ENCODE measurements around the gene TSPAN11. TPM values are rescaled to one million over a fixed set of nuclear protein-coding genes. Genes with fewer than 3 reads are reported as not detected.

Gene TSPAN11
- polyA plus RNA-seq, 2 of the 4 experiments (the other 2 are of a cell fraction): 0.01 to 0.06 TPM

GRCh38 chr12:31031951-31032335 is 105.4 kb downstream of the TSPAN11 start (continued):
- TF ChIP-seq, protein P1, sequence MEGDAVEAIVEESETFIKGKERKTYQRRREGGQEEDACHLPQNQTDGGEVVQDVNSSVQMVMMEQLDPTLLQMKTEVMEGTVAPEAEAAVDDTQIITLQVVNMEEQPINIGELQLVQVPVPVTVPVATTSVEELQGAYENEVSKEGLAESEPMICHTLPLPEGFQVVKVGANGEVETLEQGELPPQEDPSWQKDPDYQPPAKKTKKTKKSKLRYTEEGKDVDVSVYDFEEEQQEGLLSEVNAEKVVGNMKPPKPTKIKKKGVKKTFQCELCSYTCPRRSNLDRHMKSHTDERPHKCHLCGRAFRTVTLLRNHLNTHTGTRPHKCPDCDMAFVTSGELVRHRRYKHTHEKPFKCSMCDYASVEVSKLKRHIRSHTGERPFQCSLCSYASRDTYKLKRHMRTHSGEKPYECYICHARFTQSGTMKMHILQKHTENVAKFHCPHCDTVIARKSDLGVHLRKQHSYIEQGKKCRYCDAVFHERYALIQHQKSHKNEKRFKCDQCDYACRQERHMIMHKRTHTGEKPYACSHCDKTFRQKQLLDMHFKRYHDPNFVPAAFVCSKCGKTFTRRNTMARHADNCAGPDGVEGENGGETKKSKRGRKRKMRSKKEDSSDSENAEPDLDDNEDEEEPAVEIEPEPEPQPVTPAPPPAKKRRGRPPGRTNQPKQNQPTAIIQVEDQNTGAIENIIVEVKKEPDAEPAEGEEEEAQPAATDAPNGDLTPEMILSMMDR (IDR thresholded peaks at IDR 0.05): no peak

DNA sequence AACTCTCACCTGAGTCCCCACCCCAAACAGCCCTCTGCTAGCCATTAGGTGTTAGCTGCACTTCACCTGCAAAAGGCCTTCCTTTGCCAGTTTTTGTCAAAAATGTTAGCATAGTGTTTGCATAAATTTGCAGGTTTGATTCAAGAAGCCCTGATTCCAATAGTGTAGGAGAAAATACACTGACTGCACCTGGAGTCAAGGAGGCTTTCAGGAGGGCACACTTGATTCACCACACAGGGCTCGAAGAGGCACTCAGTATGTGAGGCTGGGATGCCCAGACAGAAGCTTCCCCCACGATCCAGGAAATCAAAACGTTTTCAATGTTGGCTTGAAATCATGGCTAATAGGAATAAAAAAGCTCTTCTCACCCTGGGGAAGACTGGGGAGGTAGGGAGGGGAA is 106.6 kb downstream of the TSPAN11 start:
- Histone ChIP-seq H3K27ac (no peak overlapping the region), H3K4me3 (no peak overlapping the region), H3K4me1 (peaks cover 10% of the 10 kb centered on the region; the same call in 1 of the 3 replicates), H3K4me2 (no peak overlapping the region), H3K9me3 (no peaks in the 10 kb centered on the region)
- WGBS (ENCODE audit: missing lambda C conversion rate): 40% methylated on average over 3 of the region's 3 CpGs
- ATAC-seq (no peak), DNase-seq (ENCODE audit: low read depth in 1 of 2, low spot score in 1 of 2) (no peak), FAIRE-seq (no peak)
- TF ChIP-seq TFCP2L1 (CRISPR knock-in tag; IDR thresholded peaks at IDR 0.05) (no peak), FOXS1 (CRISPR knock-in tag; IDR thresholded peaks at IDR 0.05) (no peak)
- ChIA-PET CTCF (interaction anchor here (0.9 kb wide), 1 partner anchor 182 kb away, joined by 3 read pairs; no protein-coding TSS in a partner anchor), POLR2A (no interaction called here)

DNA sequence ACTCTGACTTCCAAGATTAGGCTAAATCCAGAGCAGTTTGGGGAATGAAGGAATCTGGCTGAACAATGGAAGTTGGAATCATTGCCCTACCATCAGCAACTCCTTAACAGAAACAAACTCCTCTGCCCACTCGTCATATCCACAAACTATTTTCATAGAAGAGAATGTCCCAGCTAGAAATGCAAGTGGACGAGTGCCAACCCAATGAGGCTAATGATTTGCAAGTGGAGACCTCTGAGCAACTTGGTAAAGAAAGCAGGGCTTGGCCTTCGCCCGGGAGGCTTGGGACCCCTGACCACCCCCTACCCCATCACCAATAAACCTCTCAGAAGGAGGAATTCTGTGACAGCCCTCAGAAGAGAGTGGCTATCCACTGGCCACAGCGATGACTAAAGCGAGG is 107.1 kb downstream of the TSPAN11 start:
- CTCF ChIA-PET: interaction anchor here (0.9 to 1.3 kb wide), 2 partner anchors 183 kb away, joined by 3 read pairs; no protein-coding TSS in a partner anchor
- H3K27ac ChIP-seq: no peak overlapping the region
- no peak overlapping the region for H3K4me3 ChIP-seq
- H3K9me3 ChIP-seq: no peaks in the 10 kb centered on the region
- ATAC-seq (no peak), DNase-seq (ENCODE audit: low read depth in 1 of 2, low spot score in 1 of 2) (no peak), FAIRE-seq (no peak)
- no peak overlapping the region for H3K4me2 ChIP-seq
- POLR2A ChIA-PET: no interaction called here
- WGBS (ENCODE audit: missing lambda C conversion rate): 79% methylated on average over 6 of the region's 6 CpGs
- H3K4me1 ChIP-seq: peaks cover 10% of the 10 kb centered on the region; the same call in 1 of the 3 replicates
- TF ChIP-seq KDM5A (IDR thresholded peaks at IDR 0.05) (no peak), POLR2AphosphoS2 (conservative IDR thresholded peaks at IDR 0.05; ENCODE audit: low read length) (no peak), RCOR1 (IDR thresholded peaks at IDR 0.05; ENCODE audit: low read depth, low read length) (no peak), ZNF302 (CRISPR knock-in tag; IDR thresholded peaks at IDR 0.05) (no peak), NR3C1 (IDR thresholded peaks at IDR 0.05) (no peak), E2F6 (IDR thresholded peaks at IDR 0.05; ENCODE audit: borderline replicate concordance, low read depth) (no peak), RARB (CRISPR knock-in tag; IDR thresholded peaks at IDR 0.05) (no peak), ZSCAN20 (CRISPR knock-in tag; IDR thresholded peaks at IDR 0.05) (no peak), KDM1A (IDR thresholded peaks at IDR 0.05; ENCODE audit: low read depth) (no peak), HES2 (IDR thresholded peaks at IDR 0.05) (no peak)
- TF ChIP-seq, protein P2, sequence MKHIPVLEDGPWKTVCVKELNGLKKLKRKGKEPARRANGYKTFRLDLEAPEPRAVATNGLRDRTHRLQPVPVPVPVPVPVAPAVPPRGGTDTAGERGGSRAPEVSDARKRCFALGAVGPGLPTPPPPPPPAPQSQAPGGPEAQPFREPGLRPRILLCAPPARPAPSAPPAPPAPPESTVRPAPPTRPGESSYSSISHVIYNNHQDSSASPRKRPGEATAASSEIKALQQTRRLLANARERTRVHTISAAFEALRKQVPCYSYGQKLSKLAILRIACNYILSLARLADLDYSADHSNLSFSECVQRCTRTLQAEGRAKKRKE (CRISPR knock-in tag; IDR thresholded peaks at IDR 0.05; ENCODE audit: low read depth): no peak
- TF ChIP-seq, protein P1 (IDR thresholded peaks at IDR 0.05): no peak

GRCh38 chr12:31034372-31034771 is 107.8 kb downstream of the TSPAN11 start:
- H3K4me3 ChIP-seq: no peak overlapping the region
- WGBS (ENCODE audit: missing lambda C conversion rate): 44% methylated on average over 3 of the region's 3 CpGs
- POLR2A ChIA-PET: no interaction called here
- CTCF ChIA-PET: interaction anchor here (1.3 kb wide), 1 partner anchor 184 kb away, joined by 3 read pairs; no protein-coding TSS in a partner anchor
- ATAC-seq (no peak), DNase-seq (ENCODE audit: low read depth in 1 of 2, low spot score in 1 of 2) (no peak), FAIRE-seq (no peak)
- no peak overlapping the region for H3K4me2 ChIP-seq
- no peak overlapping the region for H3K27ac ChIP-seq
- H3K9me3 ChIP-seq: no peaks in the 10 kb centered on the region
- H3K4me1 ChIP-seq: peaks cover 10% of the 10 kb centered on the region; the same call in 1 of the 3 replicates
- TF ChIP-seq SMC3 (IDR thresholded peaks at IDR 0.05): no peak
- TF ChIP-seq MAZ (IDR thresholded peaks at IDR 0.05; ENCODE audit: borderline replicate concordance, low read depth, low read length): no peak
- no peak for TF ChIP-seq ZC3H11A (IDR thresholded peaks at IDR 0.05)
- no peak for TF ChIP-seq FOSB (CRISPR knock-in tag; IDR thresholded peaks at IDR 0.05)
- TF ChIP-seq MAFK (IDR thresholded peaks at IDR 0.05; ENCODE audit: partially characterized antibody): no peak
- TF ChIP-seq NPAS2 (CRISPR knock-in tag; IDR thresholded peaks at IDR 0.05; ENCODE audit: borderline replicate concordance): no peak
- TF ChIP-seq RARB (CRISPR knock-in tag; IDR thresholded peaks at IDR 0.05): no peak
- no peak for TF ChIP-seq CEBPB (IDR thresholded peaks at IDR 0.05)
- TF ChIP-seq CBX8 (IDR thresholded peaks at IDR 0.05): no peak
- no peak for TF ChIP-seq RAD21 (conservative IDR thresholded peaks at IDR 0.05 in 1 of 2, IDR thresholded peaks at IDR 0.05 in 1 of 2)
- no peak for TF ChIP-seq ESRRA (IDR thresholded peaks at IDR 0.05; ENCODE audit: borderline replicate concordance, low read length)

Measured in A549 (cell line).